ENCODE results near the gene SLCO3A1. TPM values are rescaled to one million over a fixed set of nuclear protein-coding genes. Genes with fewer than 3 reads are reported as not detected.
"Not testable (repeated sequence)": the region's sequence is repeated elsewhere in the genome, so short reads cannot be mapped to it uniquely, and the experiment has no call there.

Gene SLCO3A1
- total and polyA plus RNA-seq, 2 donors (not counting 1 experiment from before 2014, with no cell fraction given), result 8.1 to 16.8 TPM

GRCh38 chr15:92200891-92201290 lies 347.4 kb downstream of the SLCO3A1 start:
- TF ChIP-seq CTCF (conservative IDR thresholded peaks at IDR 0.05 in 1 of 2, IDR thresholded peaks at IDR 0.05 in 1 of 2; ENCODE audit: low read depth in 1 of 2, low read length in 2 of 2), result no peak
- TF ChIP-seq EZH2 (IDR thresholded peaks at IDR 0.05; ENCODE audit: low read length, missing control alignments), result no peak
- no peak overlapping the region for H3K9ac ChIP-seq (ENCODE audit: insufficient read depth, low read length)

DNA sequence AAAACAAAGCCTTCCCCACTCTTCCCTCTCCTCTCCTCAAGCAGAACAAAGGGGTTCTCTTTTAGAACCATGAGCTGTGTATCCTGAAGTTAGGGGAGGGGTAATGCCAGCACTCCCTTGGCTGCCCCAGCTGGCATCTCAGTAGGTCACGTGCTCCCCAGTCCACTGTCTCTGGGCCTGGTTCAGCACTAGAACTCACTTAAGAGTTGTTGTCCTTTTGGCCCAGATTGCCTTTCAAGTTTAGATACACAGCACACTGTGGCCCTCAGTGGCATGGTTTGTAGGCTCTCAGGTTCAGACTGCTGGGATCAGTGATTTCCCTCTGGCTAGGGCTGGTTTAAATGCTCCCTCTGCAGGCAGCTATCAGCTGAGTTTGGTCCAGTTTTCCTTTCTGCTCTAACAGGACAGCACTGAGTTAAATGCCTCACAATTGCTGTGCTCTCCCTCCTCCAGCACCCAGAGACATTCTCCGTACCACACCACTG lies 351.8 kb downstream of the SLCO3A1 start:
- Histone ChIP-seq H4K20me1 (ENCODE audit: control insufficient read depth, extremely low read depth, insufficient read depth, low read length) (no peaks in the 10 kb centered on the region), H3K36me3 (ENCODE audit: control insufficient read depth, insufficient read depth, low read length) (no peaks in the 10 kb centered on the region), H3K79me2 (ENCODE audit: control insufficient read depth, insufficient read depth, low read length) (no peaks in the 10 kb centered on the region), H3K9ac (ENCODE audit: insufficient read depth, low read length) (no peak overlapping the region), H3K4me3 (replicated peaks in 1 of 4; ENCODE audit: control extremely low read depth in 1 of 4, insufficient read depth in 1 of 4, low read depth in 3 of 4, low read length in 4 of 4) (no peak overlapping the region), H3K4me2 (ENCODE audit: extremely low read depth, insufficient read depth, low read length) (no peak overlapping the region), H3K9me3 (ENCODE audit: control insufficient read depth, insufficient read depth, low read depth, low read length) (no peaks in the 10 kb centered on the region), H3K27me3 (ENCODE audit: control insufficient read depth, insufficient read depth, low read length) (no peaks in the 10 kb centered on the region), H3K4me1 (ENCODE audit: control insufficient read depth, extremely low read depth, insufficient read depth, low read length) (no peaks in the 10 kb centered on the region), H2AFZ (ENCODE audit: low read length) (no peak overlapping the region), H3K27ac (ENCODE audit: insufficient read depth, low read length) (no peak overlapping the region)
- TF ChIP-seq CTCF (conservative IDR thresholded peaks at IDR 0.05 in 1 of 2, IDR thresholded peaks at IDR 0.05 in 1 of 2; ENCODE audit: low read depth in 1 of 2, low read length in 2 of 2) (no peak), EZH2 (IDR thresholded peaks at IDR 0.05; ENCODE audit: low read length, missing control alignments) (no peak)
- peak in 1 of 2 donors; percentile 1 for DNase-seq (ENCODE audit: low read depth in 2 of 2)

More at GRCh38 chr15:92200891-92201290, 347.4 kb downstream of the SLCO3A1 start:
- no peaks in the 10 kb centered on the region for H3K36me3 ChIP-seq (ENCODE audit: control insufficient read depth, insufficient read depth, low read length)
- H3K4me1 ChIP-seq (ENCODE audit: control insufficient read depth, extremely low read depth, insufficient read depth, low read length), result no peaks in the 10 kb centered on the region
- H4K20me1 ChIP-seq (ENCODE audit: control insufficient read depth, extremely low read depth, insufficient read depth, low read length), result no peaks in the 10 kb centered on the region
- H3K4me3 ChIP-seq (replicated peaks in 1 of 4; ENCODE audit: control extremely low read depth in 1 of 4, insufficient read depth in 1 of 4, low read depth in 3 of 4, low read length in 4 of 4), result no peak overlapping the region
- no peaks in the 10 kb centered on the region for H3K79me2 ChIP-seq (ENCODE audit: control insufficient read depth, insufficient read depth, low read length)
- no peak overlapping the region for H2AFZ ChIP-seq (ENCODE audit: low read length)
- no peaks in the 10 kb centered on the region for H3K27me3 ChIP-seq (ENCODE audit: control insufficient read depth, insufficient read depth, low read length)
- DNase-seq (ENCODE audit: low read depth in 2 of 2), result no peak
- no peak overlapping the region for H3K4me2 ChIP-seq (ENCODE audit: extremely low read depth, insufficient read depth, low read length)
- H3K27ac ChIP-seq (ENCODE audit: insufficient read depth, low read length), result no peak overlapping the region
- H3K9me3 ChIP-seq (ENCODE audit: control insufficient read depth, insufficient read depth, low read depth, low read length), result no peaks in the 10 kb centered on the region

- DNase-seq (ENCODE audit: low read depth in 2 of 2); H4K20me1 ChIP-seq (ENCODE audit: control insufficient read depth, extremely low read depth, insufficient read depth, low read length); H3K79me2 ChIP-seq (ENCODE audit: control insufficient read depth, insufficient read depth, low read length): not testable (repeated sequence)
Measured at GRCh38 chr15:92207601-92208000, 354.1 kb downstream of the SLCO3A1 start.

More at GRCh38 chr15:92207601-92208000, 354.1 kb downstream of the SLCO3A1 start:
- H3K36me3 ChIP-seq (ENCODE audit: control insufficient read depth, insufficient read depth, low read length); H3K27me3 ChIP-seq (ENCODE audit: control insufficient read depth, insufficient read depth, low read length); H2AFZ ChIP-seq (ENCODE audit: low read length); H3K27ac ChIP-seq (ENCODE audit: insufficient read depth, low read length); H3K9ac ChIP-seq (ENCODE audit: insufficient read depth, low read length); H3K9me3 ChIP-seq (ENCODE audit: control insufficient read depth, insufficient read depth, low read depth, low read length); H3K4me3 ChIP-seq (replicated peaks in 1 of 4; ENCODE audit: control extremely low read depth in 1 of 4, insufficient read depth in 1 of 4, low read depth in 3 of 4, low read length in 4 of 4); H3K4me2 ChIP-seq (ENCODE audit: extremely low read depth, insufficient read depth, low read length); H3K4me1 ChIP-seq (ENCODE audit: control insufficient read depth, extremely low read depth, insufficient read depth, low read length): not testable (repeated sequence)
